Suprapubic skin (tissue), 4 donors: ENCODE measurements around the gene PLEKHG4. TPM values are rescaled to one million over a fixed set of nuclear protein-coding genes. Genes with fewer than 3 reads are reported as not detected.
A peak's percentile ranks its signal among the peaks of the same experiment; 100 is the strongest.

Source experiments
- DNase-seq, 2 donors: peaks; one replicate each; pipeline ENCODE4 v3.0.0-alpha.2; 2019; ENCODE audit warnings: low spot score in 2 of 2
- H3K27ac ChIP-seq: fragments of 200-600 bp; sonication (generic); one replicate; pipeline ENCODE4 v1.5.1; 2019
- H3K27me3 ChIP-seq: fragments of 200-600 bp; sonication (generic); one replicate; pipeline ENCODE4 v1.5.1; 2019
- H3K36me3 ChIP-seq: fragments of 200-600 bp; sonication (generic); one replicate; pipeline ENCODE4 v1.5.1; 2019
- H3K4me1 ChIP-seq: fragments of 200-600 bp; sonication (generic); one replicate; pipeline ENCODE4 v1.5.1; 2019
- H3K4me3 ChIP-seq: fragments of 200-600 bp; sonication (generic); one replicate; pipeline ENCODE4 v1.5.1; 2019; ENCODE audit warnings: mild to moderate bottlenecking
- H3K9me3 ChIP-seq: fragments of 200-600 bp; sonication (generic); one replicate; pipeline ENCODE4 v1.5.1; 2019
- CTCF ChIP-seq, 2 donors: fragments of 200-600 bp in 1 of 2; fragments of 450-650 bp in 1 of 2; sonication (generic) in 1 of 2; IDR thresholded peaks; one replicate each; pipeline ENCODE4 v1.5.1; 2016 to 2019; ENCODE audit warnings: antibody characterized with exemption in 2 of 2, mild to moderate bottlenecking in 1 of 2, moderate library complexity in 1 of 2
- EP300 ChIP-seq: sonication (generic); formaldehyde crosslinking; IDR thresholded peaks from one replicate; pipeline ENCODE4 v1.6.1; 2017; ENCODE audit warnings: antibody characterized with exemption
- POLR2A ChIP-seq, 2 donors: fragments of 450-650 bp; IDR thresholded peaks; one replicate each; pipeline ENCODE4 v1.6.1; 2017; ENCODE audit warnings: antibody characterized with exemption in 2 of 2, mild to moderate bottlenecking in 2 of 2, moderate library complexity in 2 of 2
- POLR2AphosphoS5 ChIP-seq, 3 donors: sonication (generic); formaldehyde crosslinking; IDR thresholded peaks; one replicate each; pipeline ENCODE4 v1.6.1; 2017; ENCODE audit warnings: antibody characterized with exemption in 3 of 3
- WGBS: methylation state at CpG from one replicate; pipeline ENCODE4 v1.1.5; 2018; 5-methylcytosine and 5-hydroxymethylcytosine counted together
- total RNA-seq, 4 donors: library from RNA; depleted of rRNA; stranded (reverse); fragments of >200 nt; gene quantifications; one replicate each; pipeline ENCODE4 v1.1.0, GENCODE V29; 2016

Gene PLEKHG4
- total RNA-seq, 4 donors from 2014 or later, result 13.8 to 36.8 (median 26.9) TPM

GRCh38 chr16:67244387-67245185 lies 34.7 kb upstream of the PLEKHG4 start:
- 27% methylated on average over 4 of the region's 5 CpGs for WGBS
- Histone ChIP-seq H3K4me1 (peaks cover 93% of the 10 kb centered on the region), H3K36me3 (peaks cover under 1% of the 10 kb centered on the region), H3K27me3 (peaks cover 15% of the 10 kb centered on the region), H3K9me3 (no peaks in the 10 kb centered on the region), H3K27ac (peak overlapping the region; percentile 85), H3K4me3 (peak overlapping the region; percentile 89)
- DNase-seq, result peak in 1 of 2 donors; percentile 85
- TF ChIP-seq POLR2A (IDR thresholded peaks at IDR 0.05), result no peak
- TF ChIP-seq EP300, result no peak
- TF ChIP-seq POLR2AphosphoS5 (IDR thresholded peaks at IDR 0.05), result no peak
- no peak for TF ChIP-seq CTCF (IDR thresholded peaks at IDR 0.05)

DNA sequence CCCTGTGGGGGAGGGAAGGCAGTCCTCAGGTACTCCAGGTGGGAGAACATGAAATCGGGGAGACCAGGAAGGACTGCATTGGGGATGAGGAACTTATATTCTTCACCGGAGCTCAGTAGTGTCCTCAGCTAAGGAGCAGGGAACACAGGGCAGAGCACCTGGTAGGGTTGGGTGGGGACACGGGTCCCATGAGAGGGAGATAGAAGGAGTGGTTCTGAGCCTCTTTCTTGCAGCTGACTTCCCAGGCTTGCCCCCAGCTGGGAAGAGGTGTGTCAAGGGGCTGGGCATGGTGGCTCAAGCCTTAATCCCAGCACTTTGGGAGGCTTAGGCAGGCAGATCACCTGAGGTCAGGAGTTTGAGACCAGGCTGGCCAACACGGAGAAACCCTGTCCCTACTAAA lies 34.1 kb upstream of the PLEKHG4 start:
- TF ChIP-seq POLR2A (IDR thresholded peaks at IDR 0.05) (no peak), CTCF (IDR thresholded peaks at IDR 0.05) (no peak), EP300 (no peak), POLR2AphosphoS5 (IDR thresholded peaks at IDR 0.05) (no peak)

DNA sequence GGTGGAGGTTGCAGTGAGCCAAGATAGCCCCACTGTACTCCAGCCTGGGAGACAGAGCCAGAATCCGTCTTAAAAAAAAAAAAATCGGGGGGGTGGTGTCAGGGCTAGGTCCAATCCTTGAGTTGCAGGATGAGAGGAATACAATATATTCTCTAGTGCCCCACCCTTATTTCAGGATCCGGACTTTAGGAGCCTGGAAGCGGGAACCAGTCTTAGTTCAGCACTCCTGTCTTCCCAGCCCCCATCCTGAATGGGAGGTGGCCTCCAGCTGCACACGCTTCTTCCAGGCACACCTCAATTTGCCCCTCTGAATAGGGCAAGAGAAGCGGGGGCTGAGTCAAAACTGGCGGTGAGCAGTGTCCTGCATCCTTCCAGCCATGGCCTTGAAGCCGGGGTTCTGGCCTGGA lies 33.7 kb upstream of the PLEKHG4 start:
- Histone ChIP-seq H3K9me3 (no peaks in the 10 kb centered on the region), H3K27ac (peak overlapping the region; percentile 85), H3K36me3 (no peaks in the 10 kb centered on the region), H3K27me3 (peaks cover 26% of the 10 kb centered on the region), H3K4me1 (peaks cover 87% of the 10 kb centered on the region), H3K4me3 (peak overlapping the region; percentile 89)
- no peak for TF ChIP-seq CTCF (IDR thresholded peaks at IDR 0.05)
- TF ChIP-seq EP300, result no peak
- TF ChIP-seq POLR2A (IDR thresholded peaks at IDR 0.05), result no peak
- no peak for TF ChIP-seq POLR2AphosphoS5 (IDR thresholded peaks at IDR 0.05)
- 11% methylated on average over 8 of the region's 8 CpGs for WGBS
- no peak for DNase-seq

More for the DNA sequence above, 34.1 kb upstream of the PLEKHG4 start:
- WGBS, result 67% methylated on average over 4 of the region's 4 CpGs
- Histone ChIP-seq H3K36me3 (no peaks in the 10 kb centered on the region), H3K27me3 (peaks cover 21% of the 10 kb centered on the region), H3K9me3 (no peaks in the 10 kb centered on the region), H3K4me1 (peaks cover 92% of the 10 kb centered on the region), H3K4me3 (peak overlapping the region; percentile 89), H3K27ac (peak overlapping the region; percentile 85)
- no peak for DNase-seq

DNA sequence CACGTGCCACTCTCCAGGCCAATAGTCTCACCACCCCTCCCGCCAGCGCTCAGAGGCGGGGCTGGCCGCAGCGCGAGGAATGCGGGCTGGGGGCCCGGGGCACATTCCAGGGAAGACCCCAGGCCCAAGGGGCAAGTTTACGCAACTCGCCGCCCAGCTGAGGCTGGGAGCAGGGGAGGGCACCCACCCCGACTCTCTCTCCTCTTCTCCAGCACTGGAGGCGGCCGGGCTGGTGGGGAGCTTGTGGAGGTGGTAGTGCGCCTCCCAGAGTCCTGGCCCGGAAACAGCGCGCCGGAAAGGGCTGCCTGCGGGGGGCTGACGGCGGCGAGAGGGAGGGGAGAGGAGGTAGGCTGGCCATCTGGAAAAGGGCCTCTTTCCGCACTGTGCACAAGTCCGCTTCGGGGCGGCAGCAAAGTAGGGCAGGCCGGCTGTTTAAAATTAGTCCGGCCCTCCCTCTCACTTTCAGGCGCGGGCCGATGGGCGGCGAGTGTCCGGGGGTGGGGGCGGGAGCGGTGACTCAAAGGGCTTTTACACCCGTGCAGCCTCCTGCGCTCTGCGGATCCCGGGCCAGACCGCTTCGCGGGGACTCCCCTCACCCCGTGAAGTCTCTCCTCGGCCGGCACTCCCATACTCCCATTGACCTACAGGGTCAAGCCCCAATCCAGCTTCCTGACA lies 33.1 kb upstream of the PLEKHG4 start:
- Histone ChIP-seq H3K27ac (peak overlapping the region; percentile 85), H3K36me3 (no peaks in the 10 kb centered on the region), H3K9me3 (no peaks in the 10 kb centered on the region), H3K4me3 (peak overlapping the region; percentile 89), H3K4me1 (peaks cover 81% of the 10 kb centered on the region), H3K27me3 (peaks cover 27% of the 10 kb centered on the region)
- WGBS, result no CpG with 5 or more reads among the region's 48 CpGs
- TF ChIP-seq POLR2AphosphoS5 (IDR thresholded peaks at IDR 0.05), result peak in 1 of 3 donors; percentile 43
- no peak for TF ChIP-seq EP300
- TF ChIP-seq POLR2A (IDR thresholded peaks at IDR 0.05), result no peak
- TF ChIP-seq CTCF (IDR thresholded peaks at IDR 0.05), result peak in 1 of 2 donors; percentile 34
- peak in 1 of 2 donors; percentile 87 for DNase-seq

- 0% methylated on average over 10 of the region's 26 CpGs for WGBS
- H3K36me3 ChIP-seq, result no peaks in the 10 kb centered on the region
- peak overlapping the region; percentile 89 for H3K4me3 ChIP-seq
- DNase-seq, result peak in 1 of 2 donors; percentile 87
- peaks cover 27% of the 10 kb centered on the region for H3K27me3 ChIP-seq
- TF ChIP-seq POLR2A (IDR thresholded peaks at IDR 0.05), result no peak
- no peak for TF ChIP-seq EP300
- TF ChIP-seq CTCF (IDR thresholded peaks at IDR 0.05), result no peak
- no peak for TF ChIP-seq POLR2AphosphoS5 (IDR thresholded peaks at IDR 0.05)
- peak overlapping the region; percentile 85 for H3K27ac ChIP-seq
- no peaks in the 10 kb centered on the region for H3K9me3 ChIP-seq
- H3K4me1 ChIP-seq, result peaks cover 76% of the 10 kb centered on the region
These were observed 32.6 kb upstream of the PLEKHG4 start for GRCh38 chr16:67246756-67247191.
